ENCODE data around the gene CDKN1C. TPM values are rescaled to one million over a fixed set of nuclear protein-coding genes. Genes with fewer than 3 reads are reported as not detected.

Gene CDKN1C
- total and polyA plus RNA-seq, 4 donors, result 2.6 to 10.2 (median 3.5) TPM

GRCh38 chr11:2841411-2842190, 44.0 kb downstream of the CDKN1C start:
- Histone ChIP-seq H3K9ac (ENCODE audit: low read depth in 1 of 2, low read length in 2 of 2) (no peak overlapping the region), H3K36me3 (ENCODE audit: control insufficient read depth in 4 of 4, insufficient read depth in 3 of 4, low read depth in 1 of 4, low read length in 3 of 4) (no peaks in the 10 kb centered on the region), H3K9me3 (ENCODE audit: control insufficient read depth in 4 of 4, low read length in 3 of 4) (no peaks in the 10 kb centered on the region), H3K4me3 (ENCODE audit: low read depth in 1 of 3, low read length in 3 of 3) (no peak overlapping the region), H3K4me1 (ENCODE audit: control insufficient read depth in 4 of 4, insufficient read depth in 4 of 4, low read length in 3 of 4) (no peaks in the 10 kb centered on the region), H3K27me3 (ENCODE audit: control insufficient read depth in 4 of 4, insufficient read depth in 4 of 4, low read length in 3 of 4) (no peaks in the 10 kb centered on the region), H3K27ac (ENCODE audit: low read depth in 1 of 2, low read length in 2 of 2) (no peak overlapping the region)
- no peak for TF ChIP-seq EGR1 (IDR thresholded peaks at IDR 0.05; ENCODE audit: low read depth in 2 of 2)
- TF ChIP-seq HNF4G (IDR thresholded peaks at IDR 0.05), result no peak
- no peak for TF ChIP-seq NR2F2 (IDR thresholded peaks at IDR 0.05)
- TF ChIP-seq SP1 (IDR thresholded peaks at IDR 0.05), result no peak
- TF ChIP-seq GABPA (IDR thresholded peaks at IDR 0.05 in 1 of 2, conservative IDR thresholded peaks at IDR 0.05 in 1 of 2), result no peak
- no peak for TF ChIP-seq CTCF (IDR thresholded peaks at IDR 0.05; ENCODE audit: low read depth, low read length, missing input control)
- no peak for TF ChIP-seq RAD21 (IDR thresholded peaks at IDR 0.05)
- TF ChIP-seq YY1 (IDR thresholded peaks at IDR 0.05), result no peak
- 91% methylated on average over 26 of the region's 26 CpGs for WGBS
- no peak for DNase-seq (ENCODE audit: low spot score)

- WGBS, result 55% methylated on average over 23 of the region's 23 CpGs
- DNase-seq (ENCODE audit: low spot score), result no peak
- H3K36me3 ChIP-seq (ENCODE audit: control insufficient read depth in 4 of 4, insufficient read depth in 3 of 4, low read depth in 1 of 4, low read length in 3 of 4), result no peaks in the 10 kb centered on the region
Measured at GRCh38 chr11:2839395-2839943, 46.1 kb downstream of the CDKN1C start.

More at GRCh38 chr11:2839395-2839943, 46.1 kb downstream of the CDKN1C start:
- Histone ChIP-seq H3K27me3 (ENCODE audit: control insufficient read depth in 4 of 4, insufficient read depth in 4 of 4, low read length in 3 of 4) (no peaks in the 10 kb centered on the region), H3K4me1 (ENCODE audit: control insufficient read depth in 4 of 4, insufficient read depth in 4 of 4, low read length in 3 of 4) (no peaks in the 10 kb centered on the region), H3K9me3 (ENCODE audit: control insufficient read depth in 4 of 4, low read length in 3 of 4) (no peaks in the 10 kb centered on the region), H3K4me3 (ENCODE audit: low read depth in 1 of 3, low read length in 3 of 3) (no peak overlapping the region), H3K27ac (ENCODE audit: low read depth in 1 of 2, low read length in 2 of 2) (no peak overlapping the region), H3K9ac (ENCODE audit: low read depth in 1 of 2, low read length in 2 of 2) (no peak overlapping the region)
- TF ChIP-seq HNF4A (conservative IDR thresholded peaks at IDR 0.05) (no peak), GABPA (IDR thresholded peaks at IDR 0.05 in 1 of 2, conservative IDR thresholded peaks at IDR 0.05 in 1 of 2) (no peak), REST (IDR thresholded peaks at IDR 0.05) (no peak), HNF4G (IDR thresholded peaks at IDR 0.05) (no peak)

All from liver (tissue), 9 donors.